ENCODE measurements around the gene ARHGDIB.

The ARHGDIB gene

GRCh38 chr12:14959916-14960496 lies 1.4 kb downstream of the ARHGDIB start:
- DNase-seq (ENCODE audit: insufficient read length, low spot score) (no peak), FAIRE-seq (peak; percentile 20)
- TF ChIP-seq POLR2A (IDR thresholded peaks at IDR 0.05; ENCODE audit: low read depth, low read length) (peak; percentile 51; the same call in 1 of the 2 replicates), POU2F2 (IDR thresholded peaks at IDR 0.05; ENCODE audit: low read depth, low read length) (no peak), TAF1 (IDR thresholded peaks at IDR 0.05; ENCODE audit: low read depth, low read length) (no peak), SPI1 (IDR thresholded peaks at IDR 0.05; ENCODE audit: low read depth, low read length) (no peak), POLR2AphosphoS5 (IDR thresholded peaks at IDR 0.05; ENCODE audit: low read depth, low read length) (peak; percentile 38; the same call in 1 of the 2 replicates), PAX5 (IDR thresholded peaks at IDR 0.05; ENCODE audit: insufficient read depth, low read length, severe bottlenecking) (no peak)

GRCh38 chr12:14959463-14959862 lies 1.9 kb downstream of the ARHGDIB start:
- FAIRE-seq (peak; percentile 84), DNase-seq (ENCODE audit: insufficient read length, low spot score) (no peak)
- no peak for TF ChIP-seq TAF1 (IDR thresholded peaks at IDR 0.05; ENCODE audit: low read depth, low read length)
- TF ChIP-seq PAX5 (IDR thresholded peaks at IDR 0.05; ENCODE audit: insufficient read depth, low read length, severe bottlenecking), result no peak
- TF ChIP-seq POU2F2 (IDR thresholded peaks at IDR 0.05; ENCODE audit: low read depth, low read length), result no peak
- no peak for TF ChIP-seq POLR2A (IDR thresholded peaks at IDR 0.05; ENCODE audit: low read depth, low read length)
- no peak for TF ChIP-seq POLR2AphosphoS5 (IDR thresholded peaks at IDR 0.05; ENCODE audit: low read depth, low read length)
- TF ChIP-seq SPI1 (IDR thresholded peaks at IDR 0.05; ENCODE audit: low read depth, low read length), result no peak

GRCh38 chr12:14959126-14959440 lies 2.3 kb downstream of the ARHGDIB start:
- FAIRE-seq (no peak), DNase-seq (ENCODE audit: insufficient read length, low spot score) (no peak)
- TF ChIP-seq SPI1 (IDR thresholded peaks at IDR 0.05; ENCODE audit: low read depth, low read length), result no peak
- no peak for TF ChIP-seq PAX5 (IDR thresholded peaks at IDR 0.05; ENCODE audit: insufficient read depth, low read length, severe bottlenecking)
- TF ChIP-seq POLR2A (IDR thresholded peaks at IDR 0.05; ENCODE audit: low read depth, low read length), result no peak
- TF ChIP-seq POLR2AphosphoS5 (IDR thresholded peaks at IDR 0.05; ENCODE audit: low read depth, low read length), result no peak

GRCh38 chr12:14958361-14959125 lies 2.9 kb downstream of the ARHGDIB start:
- DNase-seq (ENCODE audit: insufficient read length, low spot score), result no peak
- FAIRE-seq, result peak; percentile 26
- TF ChIP-seq PAX5 (IDR thresholded peaks at IDR 0.05; ENCODE audit: insufficient read depth, low read length, severe bottlenecking) (no peak), POLR2A (IDR thresholded peaks at IDR 0.05; ENCODE audit: low read depth, low read length) (no peak), POU2F2 (IDR thresholded peaks at IDR 0.05; ENCODE audit: low read depth, low read length) (no peak), SPI1 (IDR thresholded peaks at IDR 0.05; ENCODE audit: low read depth, low read length) (no peak), TAF1 (IDR thresholded peaks at IDR 0.05; ENCODE audit: low read depth, low read length) (no peak), POLR2AphosphoS5 (IDR thresholded peaks at IDR 0.05; ENCODE audit: low read depth, low read length) (no peak)

- DNase-seq (ENCODE audit: insufficient read length, low spot score) (no peak), FAIRE-seq (peak; percentile 82)
- TF ChIP-seq SPI1 (IDR thresholded peaks at IDR 0.05; ENCODE audit: low read depth, low read length) (no peak), PAX5 (IDR thresholded peaks at IDR 0.05; ENCODE audit: insufficient read depth, low read length, severe bottlenecking) (no peak), POLR2A (IDR thresholded peaks at IDR 0.05; ENCODE audit: low read depth, low read length) (no peak; the same call in 1 of the 2 replicates), POU2F2 (IDR thresholded peaks at IDR 0.05; ENCODE audit: low read depth, low read length) (no peak), POLR2AphosphoS5 (IDR thresholded peaks at IDR 0.05; ENCODE audit: low read depth, low read length) (no peak), TAF1 (IDR thresholded peaks at IDR 0.05; ENCODE audit: low read depth, low read length) (no peak)
Measured at GRCh38 chr12:14957551-14958168, 3.7 kb downstream of the ARHGDIB start.

GRCh38 chr12:14956905-14957304 lies 4.5 kb downstream of the ARHGDIB start:
- TF ChIP-seq POLR2A (IDR thresholded peaks at IDR 0.05; ENCODE audit: low read depth, low read length), result no peak
- TF ChIP-seq POU2F2 (IDR thresholded peaks at IDR 0.05; ENCODE audit: low read depth, low read length), result no peak
- TF ChIP-seq SPI1 (IDR thresholded peaks at IDR 0.05; ENCODE audit: low read depth, low read length), result no peak
- TF ChIP-seq TAF1 (IDR thresholded peaks at IDR 0.05; ENCODE audit: low read depth, low read length), result no peak
- TF ChIP-seq POLR2AphosphoS5 (IDR thresholded peaks at IDR 0.05; ENCODE audit: low read depth, low read length), result no peak
- no peak for TF ChIP-seq PAX5 (IDR thresholded peaks at IDR 0.05; ENCODE audit: insufficient read depth, low read length, severe bottlenecking)
- FAIRE-seq (peak; percentile 28), DNase-seq (ENCODE audit: insufficient read length, low spot score) (no peak)

- TF ChIP-seq PAX5 (IDR thresholded peaks at IDR 0.05; ENCODE audit: insufficient read depth, low read length, severe bottlenecking) (no peak), SPI1 (IDR thresholded peaks at IDR 0.05; ENCODE audit: low read depth, low read length) (0 out of 2 replicates have a peak, but pooled peaks have one; percentile 5), TAF1 (IDR thresholded peaks at IDR 0.05; ENCODE audit: low read depth, low read length) (0 out of 2 replicates have a peak, but pooled peaks have one; percentile 23), POLR2AphosphoS5 (IDR thresholded peaks at IDR 0.05; ENCODE audit: low read depth, low read length) (no peak), POU2F2 (IDR thresholded peaks at IDR 0.05; ENCODE audit: low read depth, low read length) (peak; percentile 21; the same call in 1 of the 2 replicates), POLR2A (IDR thresholded peaks at IDR 0.05; ENCODE audit: low read depth, low read length) (no peak; the same call in 1 of the 2 replicates)
- FAIRE-seq (peak; percentile 82), DNase-seq (ENCODE audit: insufficient read length, low spot score) (no peak)
Measured at GRCh38 chr12:14956024-14956891, 5.1 kb downstream of the ARHGDIB start.

GRCh38 chr12:14954269-14954668 lies 7.1 kb downstream of the ARHGDIB start:
- FAIRE-seq (peak; percentile 84), DNase-seq (ENCODE audit: insufficient read length, low spot score) (no peak)
- no peak for TF ChIP-seq POU2F2 (IDR thresholded peaks at IDR 0.05; ENCODE audit: low read depth, low read length)
- no peak for TF ChIP-seq PAX5 (IDR thresholded peaks at IDR 0.05; ENCODE audit: insufficient read depth, low read length, severe bottlenecking)
- no peak; the same call in 1 of the 2 replicates for TF ChIP-seq POLR2A (IDR thresholded peaks at IDR 0.05; ENCODE audit: low read depth, low read length)
- no peak for TF ChIP-seq SPI1 (IDR thresholded peaks at IDR 0.05; ENCODE audit: low read depth, low read length)
- TF ChIP-seq TAF1 (IDR thresholded peaks at IDR 0.05; ENCODE audit: low read depth, low read length), result no peak
- no peak for TF ChIP-seq POLR2AphosphoS5 (IDR thresholded peaks at IDR 0.05; ENCODE audit: low read depth, low read length)
